Neuronal stem cell (in vitro differentiated cells): ENCODE measurements around the gene GNG13.
"Not testable (repeated sequence)": the region's sequence is repeated elsewhere in the genome, so short reads cannot be mapped to it uniquely, and the experiment has no call there.

ENCODE experiments used
- DNase-seq: peaks from one replicate; pipeline ENCODE4 v3.0.0-alpha.2; 2013; ENCODE audit warnings: low spot score
- H2AFZ ChIP-seq: one replicate; pipeline ENCODE4 v1.6.1; 2013; ENCODE audit warnings: mild to moderate bottlenecking, low read length, inconsistent platforms
- H2AK5ac ChIP-seq: 2 replicates; pipeline ENCODE4 v1.6.1; 2013; ENCODE audit warnings: low read depth, mild to moderate bottlenecking, inconsistent platforms, low read length, moderate library complexity, mixed read lengths
- H2BK120ac ChIP-seq: 2 replicates; pipeline ENCODE4 v1.6.1; 2013; ENCODE audit warnings: low read depth, mild to moderate bottlenecking, inconsistent platforms, low read length, moderate library complexity, mixed read lengths
- H2BK12ac ChIP-seq: one replicate; pipeline ENCODE4 v1.6.1; 2013; ENCODE audit warnings: low read length, inconsistent platforms
- H2BK15ac ChIP-seq: 2 replicates; pipeline ENCODE4 v1.6.1; 2013; ENCODE audit warnings: mild to moderate bottlenecking, low read length, inconsistent platforms, mixed read lengths
- H2BK5ac ChIP-seq: one replicate; pipeline ENCODE4 v1.6.1; 2013; ENCODE audit warnings: inconsistent platforms, mild to moderate bottlenecking, low read length, moderate library complexity
- H3K14ac ChIP-seq: one replicate; pipeline ENCODE4 v1.6.1; 2013; ENCODE audit warnings: low read length, inconsistent platforms
- H3K18ac ChIP-seq: 2 replicates; pipeline ENCODE4 v1.6.1; 2013; ENCODE audit warnings: low read length, inconsistent platforms
- H3K23ac ChIP-seq: 2 replicates; pipeline ENCODE4 v1.6.1; 2013; ENCODE audit warnings: low read depth, mild to moderate bottlenecking, mixed read lengths, low read length, inconsistent platforms; ENCODE audit not compliant: poor library complexity
- H3K27ac ChIP-seq: replicated peaks from 3 replicates; pipeline ENCODE4 v1.5.1; 2013; ENCODE audit warnings: low read length, inconsistent platforms
- H3K27me3 ChIP-seq, 3 experiments: 2 replicates each; pipeline ENCODE4 v1.6.1; 2013; ENCODE audit warnings: low read length in 3 of 3, mild to moderate bottlenecking in 2 of 3, inconsistent platforms in 1 of 3, low read depth in 1 of 3, mixed read lengths in 1 of 3, moderate library complexity in 1 of 3; ENCODE audit not compliant: control insufficient read depth in 3 of 3, insufficient read depth in 3 of 3
- H3K36me3 ChIP-seq, 2 donors: replicated peaks in 1 of 2; 2 replicates each; pipeline ENCODE4 v1.6.1; 2013; ENCODE audit warnings: low read length in 2 of 2; ENCODE audit not compliant: control insufficient read depth in 2 of 2, insufficient read depth in 2 of 2
- H3K4ac ChIP-seq: 2 replicates; pipeline ENCODE4 v1.6.1; 2013; ENCODE audit warnings: inconsistent platforms, mild to moderate bottlenecking, low read length, moderate library complexity
- H3K4me1 ChIP-seq, 2 donors: 1 replicate in 1 of 2; 2 replicates in 1 of 2; pipeline ENCODE4 v1.6.1; 2013; ENCODE audit warnings: low read length in 2 of 2, low read depth in 1 of 2; ENCODE audit not compliant: control insufficient read depth in 2 of 2, insufficient read depth in 1 of 2
- H3K4me2 ChIP-seq: one replicate; pipeline ENCODE4 v1.6.1; 2013; ENCODE audit warnings: mild to moderate bottlenecking, low read length, inconsistent platforms; ENCODE audit not compliant: insufficient read depth, poor library complexity, severe bottlenecking
- H3K4me3 ChIP-seq, 2 donors: 2 replicates each; pipeline ENCODE4 v1.5.1; 2013; ENCODE audit warnings: low read length in 2 of 2, mild to moderate bottlenecking in 2 of 2, inconsistent platforms in 1 of 2, moderate library complexity in 1 of 2
- H3K79me1 ChIP-seq: one replicate; pipeline ENCODE4 v1.6.1; 2013; ENCODE audit warnings: low read depth, mild to moderate bottlenecking, inconsistent platforms, low read length, moderate library complexity
- H3K9ac ChIP-seq: one replicate; pipeline ENCODE4 v1.6.1; 2013; ENCODE audit warnings: mild to moderate bottlenecking, low read depth, low read length, inconsistent platforms; ENCODE audit not compliant: poor library complexity
- H3K9me3 ChIP-seq, 2 donors: replicated peaks in 1 of 2; 2 replicates each; pipeline versions ENCODE3 to v1.6.1; 2013; ENCODE audit warnings: low read length in 2 of 2, mild to moderate bottlenecking in 2 of 2, inconsistent platforms in 1 of 2, low read depth in 1 of 2, mixed read lengths in 1 of 2, moderate library complexity in 1 of 2; ENCODE audit not compliant: control insufficient read depth in 2 of 2, insufficient read depth in 1 of 2
- H4K8ac ChIP-seq: one replicate; pipeline ENCODE4 v1.6.1; 2013; ENCODE audit warnings: low read depth, mild to moderate bottlenecking, inconsistent platforms, low read length, moderate library complexity
- H4K91ac ChIP-seq: one replicate; pipeline ENCODE4 v1.6.1; 2013; ENCODE audit warnings: low read length, low read depth, mild to moderate bottlenecking, inconsistent platforms; ENCODE audit not compliant: poor library complexity
- WGBS, 2 donors: extraction: QIAGEN DNeasy Blood & Tissue Kit; methylation state at CpG; one replicate each; pipeline ENCODE4 v1.1.7; 2013; ENCODE audit warnings: missing lambda C conversion rate in 2 of 2, mixed read lengths in 1 of 2; ENCODE audit not compliant: insufficient read length in 2 of 2, insufficient replicate concordance in 1 of 2; ENCODE audit errors: extremely low coverage in 2 of 2; 5-methylcytosine and 5-hydroxymethylcytosine counted together

GNG13 gene

DNA sequence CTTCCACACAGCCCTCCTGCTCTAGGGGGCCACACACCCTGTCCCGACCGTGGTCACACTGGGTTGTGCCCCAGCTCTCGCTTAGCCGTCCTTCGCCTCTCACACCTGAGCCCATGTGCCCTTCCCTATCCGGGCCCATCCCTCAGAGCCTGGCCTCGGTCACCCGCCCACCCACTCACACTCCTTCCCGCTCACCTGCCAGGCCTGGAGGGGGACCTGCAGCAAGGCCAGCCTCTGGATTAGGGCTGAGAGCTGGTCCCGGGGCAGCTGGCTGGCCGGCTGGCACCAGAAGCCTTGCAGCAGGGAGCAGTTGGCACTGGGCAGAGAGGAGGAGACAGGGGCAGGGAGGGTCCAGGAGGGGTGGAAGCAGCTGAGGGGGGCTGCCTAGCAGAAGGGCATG lies 22.1 kb downstream of the GNG13 start:
- H3K23ac ChIP-seq = peak overlapping the region; percentile 73
- H3K36me3 ChIP-seq = no peaks in the 10 kb centered on the region
- no peak overlapping the region for H2BK120ac ChIP-seq
- no peak overlapping the region for H3K27ac ChIP-seq
- H2AK5ac ChIP-seq = peak overlapping the region; percentile 88
- no peak overlapping the region for H3K4me3 ChIP-seq
- WGBS, 2 donors = no CpG with 5 or more reads among the region's 11 CpGs
- H2BK5ac ChIP-seq = no peak overlapping the region
- peaks cover 0 to 57% (median 3%) of the 10 kb centered on the region in 3 experiments for H3K27me3 ChIP-seq
- H4K8ac ChIP-seq = no peak overlapping the region
- no peak overlapping the region for H2AFZ ChIP-seq
- peak overlapping the region; percentile 9 for H3K14ac ChIP-seq
- peaks cover 2% of the 10 kb centered on the region for H3K79me1 ChIP-seq
- peak overlapping the region; percentile 24 for H3K9ac ChIP-seq
- no peak for DNase-seq
- H3K18ac ChIP-seq = peak overlapping the region; percentile 15
- H3K4ac ChIP-seq = no peak overlapping the region
- peak overlapping the region; percentile 90 for H2BK12ac ChIP-seq
- peak overlapping the region; percentile 98 for H2BK15ac ChIP-seq
- H3K9me3 ChIP-seq = peaks cover 0 to 1% of the 10 kb centered on the region in 2 donors
- H3K4me1 ChIP-seq = peaks cover 0 to 3% of the 10 kb centered on the region in 2 donors
- H3K4me2 ChIP-seq = no peak overlapping the region
- H4K91ac ChIP-seq = peak overlapping the region; percentile 9

DNA sequence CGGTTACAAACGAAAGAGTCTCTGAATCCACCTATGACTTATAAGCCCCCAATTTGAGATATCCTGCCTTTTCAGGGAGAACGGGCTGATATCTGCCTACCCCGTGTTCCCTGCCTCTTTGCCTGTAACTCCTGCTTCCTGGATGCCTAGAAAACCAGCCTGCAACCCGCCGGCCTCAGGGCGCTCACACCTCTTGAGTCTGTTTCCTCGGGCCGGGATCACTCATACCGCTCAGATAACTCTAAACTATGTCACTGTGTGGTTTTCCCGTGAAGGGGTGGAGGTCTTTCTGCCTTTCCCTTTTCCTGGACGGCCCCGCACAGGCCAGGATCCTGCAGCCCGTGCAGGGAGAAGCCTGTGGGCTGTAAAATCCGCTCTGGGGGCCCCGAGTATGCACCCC lies 22.7 kb downstream of the GNG13 start:
- Histone ChIP-seq H3K79me1 (peaks cover 2% of the 10 kb centered on the region), H2BK120ac (no peak overlapping the region), H3K36me3 (no peaks in the 10 kb centered on the region), H3K4ac (no peak overlapping the region), H3K4me3 (no peak overlapping the region), H4K91ac (no peak overlapping the region), H3K9ac (no peak overlapping the region), H2BK15ac (peak overlapping the region; percentile 98), H3K23ac (no peak overlapping the region), H3K14ac (no peak overlapping the region), H3K27me3 (peaks cover 0 to 57% (median 3%) of the 10 kb centered on the region in 3 experiments), H3K4me1 (peaks cover 0 to 3% of the 10 kb centered on the region in 2 donors), H2BK12ac (no peak overlapping the region), H3K9me3 (peaks cover 0 to 1% of the 10 kb centered on the region in 2 donors), H2BK5ac (no peak overlapping the region), H2AK5ac (no peak overlapping the region), H3K27ac (no peak overlapping the region), H2AFZ (peak overlapping the region; percentile 66), H3K18ac (no peak overlapping the region), H3K4me2 (no peak overlapping the region), H4K8ac (no peak overlapping the region)
- DNase-seq = no peak
- no CpG with 5 or more reads among the region's 16 CpGs for WGBS, 2 donors

DNA sequence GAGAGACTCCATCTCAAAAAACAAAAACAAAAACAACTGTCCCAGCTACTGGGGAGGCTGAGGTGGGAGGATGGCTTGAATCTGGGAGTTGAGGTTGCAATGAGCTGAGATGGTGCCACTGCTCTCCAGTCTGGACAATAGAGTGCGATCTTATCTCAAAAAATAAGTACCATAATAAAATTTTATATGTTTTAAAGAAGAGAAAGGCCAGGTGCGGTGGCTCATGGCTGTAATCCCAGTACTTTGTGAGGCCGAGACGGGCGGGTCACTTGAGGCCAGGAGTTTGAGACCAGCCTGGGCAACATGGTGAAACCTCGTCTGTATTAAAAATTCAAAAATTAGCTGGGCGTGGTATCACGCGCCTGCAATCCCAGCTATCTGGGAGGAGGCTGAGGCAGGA lies 23.7 kb downstream of the GNG13 start:
- Histone ChIP-seq H2AFZ (no peak overlapping the region), H4K91ac (no peak overlapping the region), H3K9ac (no peak overlapping the region), H2BK5ac (no peak overlapping the region), H2BK12ac (no peak overlapping the region), H3K4ac (no peak overlapping the region), H2BK15ac (no peak overlapping the region), H3K4me2 (no peak overlapping the region), H3K23ac (no peak overlapping the region), H3K79me1 (peaks cover 2% of the 10 kb centered on the region), H3K27me3 (peaks cover 0 to 49% (median 3%) of the 10 kb centered on the region in 3 experiments), H3K36me3 (no peaks in the 10 kb centered on the region), H3K4me3 (no peak overlapping the region), H3K4me1 (peaks cover 0 to 3% of the 10 kb centered on the region in 2 donors), H4K8ac (no peak overlapping the region), H2AK5ac (no peak overlapping the region), H3K9me3 (peaks cover 0 to 1% of the 10 kb centered on the region in 2 donors), H3K18ac (no peak overlapping the region), H3K27ac (no peak overlapping the region), H3K14ac (no peak overlapping the region), H2BK120ac (no peak overlapping the region)
- no CpG with 5 or more reads among the region's 9 CpGs for WGBS, 2 donors
- no peak for DNase-seq

DNA sequence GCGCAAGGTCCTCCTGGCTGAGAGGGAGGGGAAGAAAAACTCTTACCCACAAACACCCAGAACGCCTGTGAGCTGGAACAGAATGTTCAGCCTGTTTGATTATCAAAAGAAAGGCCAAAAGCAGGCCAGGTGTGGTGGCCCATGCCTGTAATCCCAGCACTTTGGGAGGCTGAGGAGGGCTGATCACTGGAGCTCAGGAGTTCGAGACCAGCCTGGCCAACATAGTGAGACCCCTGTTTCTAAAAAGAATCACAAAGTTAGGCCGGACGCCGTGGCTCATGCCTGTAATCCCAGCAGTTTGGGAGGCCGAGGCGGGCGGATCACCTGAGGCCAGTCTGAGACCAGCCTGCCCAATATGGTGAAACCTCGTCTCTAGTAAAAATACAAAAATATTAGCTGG lies 24.2 kb downstream of the GNG13 start:
- H2BK5ac ChIP-seq, H3K79me1 ChIP-seq, H3K4me3 ChIP-seq, H3K36me3 ChIP-seq, H3K14ac ChIP-seq, H4K8ac ChIP-seq, H2BK12ac ChIP-seq, H3K18ac ChIP-seq, H2BK120ac ChIP-seq, H4K91ac ChIP-seq, H3K4ac ChIP-seq, H3K9ac ChIP-seq, H2AFZ ChIP-seq, H3K4me1 ChIP-seq, H3K9me3 ChIP-seq, H3K27ac ChIP-seq, H3K4me2 ChIP-seq, H3K23ac ChIP-seq, H2AK5ac ChIP-seq, DNase-seq: not testable (repeated sequence)
- Histone ChIP-seq H3K27me3 (peaks cover 0 to 43% (median 3%) of the 10 kb centered on the region in 3 experiments), H2BK15ac (peak overlapping the region; percentile 97)
- WGBS, 2 donors = no CpG with 5 or more reads among the region's 10 CpGs
